Prostate gland (tissue), 2 donors: ENCODE data around the gene DIS3.

Experiments used
- POLR2A ChIP-seq: fragments of 450-650 bp; IDR thresholded peaks from one replicate; pipeline ENCODE4 v1.6.1; 2016; ENCODE audit warnings: antibody characterized with exemption, mild to moderate bottlenecking
- TF ChIP-seq, protein P1 (sequence below), 4 experiments: fragments of 200-600 bp in 2 of 4; fragments of 450-650 bp in 2 of 4; sonication (generic) in 2 of 4; IDR thresholded peaks; 1 replicate in 3 of 4; 2 replicates in 1 of 4; pipeline ENCODE4 v1.5.1; 2016 to 2019; ENCODE audit warnings: antibody characterized with exemption in 4 of 4, mild to moderate bottlenecking in 2 of 4, moderate library complexity in 2 of 4

DNA sequence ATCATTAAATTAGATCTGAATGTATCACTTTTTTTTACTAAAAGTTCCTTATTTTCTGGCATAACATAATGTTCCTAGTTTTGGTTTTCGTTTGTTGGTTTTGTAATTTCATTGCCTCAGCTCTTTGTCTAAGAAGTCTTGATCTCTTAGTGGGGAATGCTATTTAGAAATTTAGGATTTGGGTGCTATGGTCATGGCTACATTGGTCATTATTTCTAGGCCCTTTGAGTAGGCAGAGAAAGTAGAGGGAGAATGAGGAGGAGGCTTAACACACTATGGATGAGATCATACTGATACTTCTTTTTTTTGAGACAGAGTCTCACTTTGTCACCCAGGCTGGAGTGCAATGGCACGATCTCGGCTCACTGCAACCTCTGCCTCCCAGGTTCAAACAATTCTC, 42.0 kb upstream of the DIS3 start:
- TF ChIP-seq POLR2A = no peak
- TF ChIP-seq, protein P1, sequence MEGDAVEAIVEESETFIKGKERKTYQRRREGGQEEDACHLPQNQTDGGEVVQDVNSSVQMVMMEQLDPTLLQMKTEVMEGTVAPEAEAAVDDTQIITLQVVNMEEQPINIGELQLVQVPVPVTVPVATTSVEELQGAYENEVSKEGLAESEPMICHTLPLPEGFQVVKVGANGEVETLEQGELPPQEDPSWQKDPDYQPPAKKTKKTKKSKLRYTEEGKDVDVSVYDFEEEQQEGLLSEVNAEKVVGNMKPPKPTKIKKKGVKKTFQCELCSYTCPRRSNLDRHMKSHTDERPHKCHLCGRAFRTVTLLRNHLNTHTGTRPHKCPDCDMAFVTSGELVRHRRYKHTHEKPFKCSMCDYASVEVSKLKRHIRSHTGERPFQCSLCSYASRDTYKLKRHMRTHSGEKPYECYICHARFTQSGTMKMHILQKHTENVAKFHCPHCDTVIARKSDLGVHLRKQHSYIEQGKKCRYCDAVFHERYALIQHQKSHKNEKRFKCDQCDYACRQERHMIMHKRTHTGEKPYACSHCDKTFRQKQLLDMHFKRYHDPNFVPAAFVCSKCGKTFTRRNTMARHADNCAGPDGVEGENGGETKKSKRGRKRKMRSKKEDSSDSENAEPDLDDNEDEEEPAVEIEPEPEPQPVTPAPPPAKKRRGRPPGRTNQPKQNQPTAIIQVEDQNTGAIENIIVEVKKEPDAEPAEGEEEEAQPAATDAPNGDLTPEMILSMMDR (IDR thresholded peaks at IDR 0.05) = no peak
